GM21528 (cell line): ENCODE results near the gene CD6.
"Not testable (repeated sequence)": the region's sequence is repeated elsewhere in the genome, so short reads cannot be mapped to it uniquely, and the experiment has no call there.

Experiments used
- ATAC-seq: cut with Tn5 transposase; IDR thresholded peaks from one replicate; pipeline ENCODE4 v1.9.1; 2021; ENCODE audit warnings: mild to moderate bottlenecking, moderate library complexity; ENCODE audit not compliant: unreplicated experiment, low FRiP score

Gene CD6

GRCh38 chr11:61049063-61049377 is 77.5 kb downstream of the CD6 start:
- ATAC-seq = no peak

DNA sequence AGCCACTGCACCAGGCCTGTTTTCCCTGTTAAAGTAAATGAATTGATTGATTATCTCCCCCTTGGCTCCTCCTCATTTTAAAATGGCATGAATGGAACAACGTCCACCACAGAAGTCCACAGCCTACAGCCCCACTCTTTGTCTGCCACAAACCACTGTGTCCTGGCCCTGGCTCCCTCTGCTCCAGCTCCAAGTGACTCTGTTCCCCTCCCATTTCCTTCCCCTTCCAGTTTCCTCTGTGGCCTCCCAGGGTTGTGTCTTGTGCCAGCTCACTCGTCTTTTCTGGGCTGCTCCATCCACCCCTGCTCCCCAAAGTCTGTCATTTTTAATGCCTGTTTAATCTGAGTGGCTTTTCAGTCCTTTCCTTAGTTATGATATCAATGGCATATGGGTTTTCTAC is 78.4 kb downstream of the CD6 start:
- ATAC-seq = no peak

GRCh38 chr11:61052182-61052972 is 80.9 kb downstream of the CD6 start:
- ATAC-seq = no peak

- no peak for ATAC-seq
These were observed 81.7 kb downstream of the CD6 start for GRCh38 chr11:61053191-61053590.

- no peak for ATAC-seq
These were observed 83.0 kb downstream of the CD6 start for GRCh38 chr11:61054513-61054912.

GRCh38 chr11:61054927-61055562 is 83.6 kb downstream of the CD6 start:
- ATAC-seq = no peak

DNA sequence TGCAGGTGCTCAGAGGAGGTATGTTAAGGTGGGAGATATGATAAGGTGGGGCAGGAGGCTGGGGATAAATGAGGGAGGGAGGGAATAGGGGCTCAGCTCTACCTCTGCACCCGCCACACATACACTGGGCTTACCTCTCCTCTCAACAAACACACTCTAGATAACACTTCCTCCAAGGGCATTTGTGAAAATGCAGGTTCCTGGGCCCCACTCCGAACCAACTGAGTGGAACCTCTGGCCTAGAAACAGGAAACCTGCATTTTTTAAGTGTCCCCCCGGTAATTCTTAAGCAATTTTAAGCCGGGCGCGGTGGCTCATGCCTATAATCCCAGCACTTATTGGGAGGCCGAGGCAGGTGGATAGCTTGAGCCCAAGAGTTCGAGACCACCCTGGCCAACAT is 84.3 kb downstream of the CD6 start:
- no peak for ATAC-seq

GRCh38 chr11:61056571-61056970 is 85.1 kb downstream of the CD6 start:
- ATAC-seq = no peak

DNA sequence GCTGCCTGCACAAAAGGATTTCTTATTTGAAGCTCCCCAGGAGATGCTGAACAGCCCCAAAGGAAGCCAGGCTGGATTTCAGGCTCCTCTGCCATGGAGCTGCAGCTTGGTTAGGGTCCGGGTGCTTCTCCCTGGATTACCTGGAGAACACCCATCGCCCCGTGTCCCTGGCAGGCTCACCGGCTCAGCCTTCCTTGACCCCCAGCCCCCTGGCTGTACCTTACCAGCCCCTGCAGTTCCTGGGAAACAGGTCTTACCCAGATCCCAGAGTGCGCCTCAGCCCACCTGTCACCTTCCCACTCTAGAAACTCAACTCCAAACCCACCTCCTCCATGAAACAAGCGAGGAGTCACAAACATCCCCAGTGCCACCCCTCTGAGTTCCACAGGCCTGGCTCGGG is 85.5 kb downstream of the CD6 start:
- no peak for ATAC-seq

DNA sequence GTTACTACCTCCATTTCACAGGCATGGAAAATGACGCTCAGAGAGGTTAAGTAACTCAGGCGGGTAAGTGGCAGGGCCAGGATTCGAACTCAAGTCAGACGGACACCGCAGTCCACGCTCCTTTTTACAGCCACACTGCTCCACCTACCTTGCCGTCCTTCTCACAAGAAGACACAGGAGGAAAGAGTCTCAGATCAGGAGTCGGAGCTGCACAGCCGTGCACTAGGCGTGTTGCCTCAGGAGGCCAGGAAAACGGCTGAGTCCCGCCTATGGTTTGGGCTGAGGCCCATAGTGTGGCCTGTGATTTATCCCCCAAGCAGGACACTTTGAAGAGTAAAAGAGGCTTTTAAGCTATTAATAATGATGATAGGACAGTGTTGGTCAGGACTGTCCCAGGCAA is 86.1 kb downstream of the CD6 start:
- ATAC-seq = no peak

DNA sequence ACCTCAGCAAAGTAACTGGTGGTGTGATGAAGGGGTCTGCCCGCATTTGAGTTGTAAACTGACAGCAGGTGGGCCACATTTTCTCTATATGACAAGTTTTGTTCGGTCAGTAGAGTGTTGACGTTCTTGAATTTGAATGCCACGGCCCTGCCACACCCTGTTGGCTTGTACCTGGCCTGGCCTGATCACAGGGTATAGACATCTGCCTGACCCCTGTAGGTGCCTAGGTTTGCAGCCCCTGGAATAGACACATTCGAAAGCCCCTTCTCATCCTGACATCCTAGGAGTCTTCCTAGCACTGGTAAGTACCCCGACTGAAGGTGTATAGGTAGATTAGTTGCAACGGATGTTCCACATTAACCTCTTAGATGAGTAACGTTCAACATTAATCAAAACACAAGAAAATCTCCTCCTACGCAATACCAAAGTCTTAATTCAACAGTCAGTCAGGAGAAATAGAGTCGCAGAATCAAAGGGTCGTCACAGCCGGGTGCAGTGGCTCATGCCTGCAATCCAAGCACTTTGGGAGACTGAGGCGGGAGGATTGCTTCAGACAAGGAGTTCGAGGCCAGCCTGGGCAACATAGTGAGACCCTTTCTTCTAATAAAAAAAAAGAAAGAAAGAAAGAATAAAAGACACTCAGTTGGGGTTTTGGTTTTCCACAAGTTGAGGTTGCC is 87.2 kb downstream of the CD6 start:
- no peak for ATAC-seq

DNA sequence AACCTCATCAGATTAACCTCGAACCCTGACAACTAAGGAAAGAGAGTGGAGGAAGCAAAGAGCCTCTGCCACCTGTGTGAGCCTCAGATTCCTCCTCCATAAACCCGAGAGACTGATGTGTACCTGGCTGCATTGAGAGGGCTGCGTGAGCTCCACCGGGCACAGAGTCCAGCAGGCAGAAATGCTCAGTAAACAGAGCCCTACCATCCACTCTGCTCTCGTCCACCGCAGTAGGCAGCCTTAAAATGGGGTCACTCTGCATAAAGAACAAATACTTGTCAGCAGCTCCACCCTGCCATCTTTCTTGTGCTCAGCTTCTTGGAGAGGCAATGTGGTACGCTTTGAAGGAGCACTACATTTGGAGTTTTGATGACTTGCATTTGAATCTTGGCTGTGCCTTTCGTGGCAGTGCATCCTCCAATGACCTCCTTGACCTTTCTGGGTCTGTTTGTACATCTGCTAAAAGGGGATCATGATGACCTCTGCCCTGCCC is 87.8 kb downstream of the CD6 start:
- no peak for ATAC-seq

DNA sequence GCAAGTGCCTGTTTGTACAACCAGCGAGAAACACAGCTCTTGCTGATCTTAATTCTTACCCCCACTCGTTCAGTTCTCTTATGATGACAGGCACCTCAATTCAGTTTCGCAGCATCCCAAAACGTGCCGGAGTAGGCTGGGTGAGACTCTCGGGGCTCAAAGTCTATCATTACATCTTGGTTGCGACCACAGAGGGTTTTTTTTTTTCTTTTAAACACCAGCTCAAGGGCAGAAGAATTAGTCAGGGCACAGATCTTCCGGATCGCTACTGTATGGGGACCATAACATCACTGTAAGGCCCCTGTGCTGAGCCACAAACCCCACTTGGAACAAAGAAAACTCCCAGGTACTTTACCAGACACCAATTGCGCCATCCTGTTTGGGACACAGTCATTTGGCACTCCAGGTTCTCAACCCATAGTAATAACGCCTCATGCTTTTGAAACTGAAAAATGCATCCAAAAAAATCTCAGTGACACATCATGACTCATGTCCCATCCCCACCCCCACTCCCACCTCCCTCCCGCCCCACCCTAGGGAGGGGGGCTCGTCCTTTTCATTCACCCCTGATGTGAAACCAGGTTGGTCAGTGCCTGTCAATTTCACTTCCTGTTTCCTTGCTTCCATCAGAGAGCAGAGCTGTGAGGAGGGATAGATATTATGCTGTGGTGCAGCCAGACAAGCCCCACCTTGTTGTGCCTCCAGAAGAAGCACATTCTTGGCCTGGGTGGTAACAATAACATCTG is 89.8 kb downstream of the CD6 start:
- peak; percentile 81 for ATAC-seq

GRCh38 chr11:61062181-61062930 is 90.9 kb downstream of the CD6 start:
- no peak for ATAC-seq

- ATAC-seq = not testable (repeated sequence)
These were observed 93.8 kb downstream of the CD6 start for GRCh38 chr11:61065236-61065635.

- no peak for ATAC-seq
These were observed 94.6 kb downstream of the CD6 start for GRCh38 chr11:61065955-61066638.

DNA sequence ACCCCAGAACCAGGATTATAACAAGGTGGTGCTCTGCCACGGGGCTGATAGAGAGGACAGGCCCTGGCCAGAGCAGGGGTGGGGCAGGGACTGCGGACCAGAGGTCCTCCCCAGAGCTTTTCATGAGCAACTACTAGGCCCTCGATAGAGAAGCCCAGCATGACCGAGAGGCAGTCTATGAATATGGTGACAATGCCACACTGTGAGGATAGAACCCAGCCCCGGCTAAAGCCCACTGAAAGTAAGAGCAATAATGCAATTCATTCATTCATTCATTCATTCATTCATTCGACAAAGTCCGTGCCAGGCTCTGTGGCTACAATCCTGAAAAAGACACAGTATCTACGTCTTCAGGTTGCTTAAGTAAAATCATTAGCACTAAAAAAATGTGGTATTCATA is 95.2 kb downstream of the CD6 start:
- ATAC-seq = no peak

GRCh38 chr11:61067782-61068446 is 96.4 kb downstream of the CD6 start:
- ATAC-seq = no peak

- no peak for ATAC-seq
These were observed 97.1 kb downstream of the CD6 start for GRCh38 chr11:61068581-61068980.
